ENCODE data around the gene MTMR1.

The MTMR1 gene

GRCh38 chrX:150697641-150698040 is 4.4 kb downstream of the MTMR1 start:
- DNase-seq: no peak

GRCh38 chrX:150698981-150699380 is 5.8 kb downstream of the MTMR1 start:
- DNase-seq: no peak

- DNase-seq: no peak
Measured at GRCh38 chrX:150700107-150700506, 6.9 kb downstream of the MTMR1 start.

- no peak for DNase-seq
Measured at GRCh38 chrX:150701377-150701776, 8.2 kb downstream of the MTMR1 start.

GRCh38 chrX:150702966-150703694 is 9.9 kb downstream of the MTMR1 start:
- no peak for DNase-seq

GRCh38 chrX:150703695-150703974 is 10.4 kb downstream of the MTMR1 start:
- DNase-seq: no peak

GRCh38 chrX:150704030-150704613 is 10.9 kb downstream of the MTMR1 start:
- DNase-seq: peak; percentile 41

- DNase-seq: no peak
Measured at GRCh38 chrX:150712619-150713018, 19.4 kb downstream of the MTMR1 start.

- no peak for DNase-seq
Measured at GRCh38 chrX:150715184-150715583, 22.0 kb downstream of the MTMR1 start.

GRCh38 chrX:150719621-150720020 is 26.4 kb downstream of the MTMR1 start:
- DNase-seq: no peak

GRCh38 chrX:150729956-150730355 is 36.8 kb downstream of the MTMR1 start:
- DNase-seq: no peak

GRCh38 chrX:150730719-150731118 is 37.5 kb downstream of the MTMR1 start:
- no peak for DNase-seq

GRCh38 chrX:150731795-150732194 is 38.6 kb downstream of the MTMR1 start:
- peak; percentile 78 for DNase-seq

GRCh38 chrX:150736475-150736874 is 43.3 kb downstream of the MTMR1 start:
- DNase-seq: no peak

GRCh38 chrX:150752124-150752523 is 58.9 kb downstream of the MTMR1 start:
- DNase-seq: no peak

GRCh38 chrX:150753357-150753756 is 60.2 kb downstream of the MTMR1 start:
- no peak for DNase-seq

- DNase-seq: no peak
Measured at GRCh38 chrX:150753968-150754367, 60.8 kb downstream of the MTMR1 start.

- no peak for DNase-seq
Measured at GRCh38 chrX:150757371-150757770, 64.2 kb downstream of the MTMR1 start.

GRCh38 chrX:150759568-150760416 is 66.6 kb downstream of the MTMR1 start:
- no peak for DNase-seq

GRCh38 chrX:150761176-150761818 is 68.1 kb downstream of the MTMR1 start:
- DNase-seq: no peak

GRCh38 chrX:150761819-150762216 is 68.6 kb downstream of the MTMR1 start:
- DNase-seq: no peak

- DNase-seq: no peak
Measured at GRCh38 chrX:150762258-150763165, 69.3 kb downstream of the MTMR1 start.
